HFFc6 (cell line): Measurements from ENCODE around the gene TXNDC16. TPM values are rescaled to one million over a fixed set of nuclear protein-coding genes. Genes with fewer than 3 reads are reported as not detected.
"Not testable (repeated sequence)": the region's sequence is repeated elsewhere in the genome, so short reads cannot be mapped to it uniquely, and the experiment has no call there.

Source experiments
- DNase-seq: peaks from one replicate; pipeline ENCODE4 v3.0.0-alpha.2; 2018
- H3K27ac Mint-ChIP-seq: 2 replicates; pipeline ENCODE4 v1.8.0; 2020; ENCODE audit warnings: mild to moderate bottlenecking, mixed read lengths
- H3K27me3 Mint-ChIP-seq: 2 replicates; pipeline ENCODE4 v1.8.0; 2021; ENCODE audit warnings: mild to moderate bottlenecking, moderate library complexity, mixed read lengths; ENCODE audit not compliant: insufficient read depth
- H3K36me3 Mint-ChIP-seq: 2 replicates; pipeline ENCODE4 v1.8.0; 2021; ENCODE audit warnings: low read depth, mixed read lengths
- H3K4me1 Mint-ChIP-seq: 2 replicates; pipeline ENCODE4 v1.8.0; 2020; ENCODE audit warnings: low read depth, mixed read lengths
- H3K4me3 Mint-ChIP-seq: 2 replicates; pipeline ENCODE4 v1.8.0; 2020; ENCODE audit warnings: mild to moderate bottlenecking, moderate library complexity, mixed read lengths
- H3K9me3 Mint-ChIP-seq: 2 replicates; pipeline ENCODE4 v1.8.0; 2020; ENCODE audit warnings: mild to moderate bottlenecking, mixed read lengths
- total RNA-seq, 6 experiments: library from RNA; stranded (reverse); fragmentation: NEBNext Ultra II Directional; extraction: Animal tissue kit (Norgen Biotek cat#: 25700); gene quantifications; 2 replicates in 1 of 6; 3 replicates in 5 of 6; pipeline ENCODE4 v1.2.3, GENCODE V29; 2021
- TF ChIP-seq, protein P1 (sequence below): fragments of 200-600 bp; sonication (generic); IDR thresholded peaks from 2 replicates; pipeline ENCODE4 v1.5.0; 2021; ENCODE audit warnings: antibody characterized with exemption, mild to moderate bottlenecking

TXNDC16 gene
- total RNA-seq, 6 experiments from 2014 or later = 1.5 to 2.2 (median 1.8) TPM

DNA sequence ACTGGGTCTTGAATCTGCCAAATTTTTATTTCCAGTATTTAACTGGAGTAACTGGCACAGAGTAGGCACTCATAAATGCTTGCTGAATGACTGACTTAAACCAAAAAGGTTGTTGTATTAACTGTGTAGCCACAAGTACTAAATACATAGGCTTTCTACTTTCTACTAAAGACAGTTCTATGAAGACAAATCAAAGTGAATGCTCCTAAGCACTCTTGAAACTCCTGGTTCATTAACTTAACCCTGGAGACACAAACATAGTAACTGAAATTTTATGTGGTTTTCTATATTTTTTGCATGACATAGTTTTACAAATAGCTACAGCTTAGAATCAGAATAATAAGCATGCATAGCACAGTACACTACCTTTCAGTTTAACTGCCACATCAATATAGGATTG, 70.4 kb downstream of the TXNDC16 start:
- H3K27ac Mint-ChIP-seq = no peak overlapping the region
- 0 out of 2 replicates have a peak, but pooled peaks cover 7% of the 10 kb centered on the region for H3K36me3 Mint-ChIP-seq
- no peak overlapping the region for H3K4me3 Mint-ChIP-seq
- H3K9me3 Mint-ChIP-seq = 0 out of 2 replicates have a peak, but pooled peaks cover 2% of the 10 kb centered on the region
- DNase-seq = no peak
- peaks cover 1% of the 10 kb centered on the region; the same call in 1 of the 2 replicates for H3K27me3 Mint-ChIP-seq
- TF ChIP-seq, protein P1, sequence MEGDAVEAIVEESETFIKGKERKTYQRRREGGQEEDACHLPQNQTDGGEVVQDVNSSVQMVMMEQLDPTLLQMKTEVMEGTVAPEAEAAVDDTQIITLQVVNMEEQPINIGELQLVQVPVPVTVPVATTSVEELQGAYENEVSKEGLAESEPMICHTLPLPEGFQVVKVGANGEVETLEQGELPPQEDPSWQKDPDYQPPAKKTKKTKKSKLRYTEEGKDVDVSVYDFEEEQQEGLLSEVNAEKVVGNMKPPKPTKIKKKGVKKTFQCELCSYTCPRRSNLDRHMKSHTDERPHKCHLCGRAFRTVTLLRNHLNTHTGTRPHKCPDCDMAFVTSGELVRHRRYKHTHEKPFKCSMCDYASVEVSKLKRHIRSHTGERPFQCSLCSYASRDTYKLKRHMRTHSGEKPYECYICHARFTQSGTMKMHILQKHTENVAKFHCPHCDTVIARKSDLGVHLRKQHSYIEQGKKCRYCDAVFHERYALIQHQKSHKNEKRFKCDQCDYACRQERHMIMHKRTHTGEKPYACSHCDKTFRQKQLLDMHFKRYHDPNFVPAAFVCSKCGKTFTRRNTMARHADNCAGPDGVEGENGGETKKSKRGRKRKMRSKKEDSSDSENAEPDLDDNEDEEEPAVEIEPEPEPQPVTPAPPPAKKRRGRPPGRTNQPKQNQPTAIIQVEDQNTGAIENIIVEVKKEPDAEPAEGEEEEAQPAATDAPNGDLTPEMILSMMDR = no peak
- no peaks in the 10 kb centered on the region for H3K4me1 Mint-ChIP-seq

DNA sequence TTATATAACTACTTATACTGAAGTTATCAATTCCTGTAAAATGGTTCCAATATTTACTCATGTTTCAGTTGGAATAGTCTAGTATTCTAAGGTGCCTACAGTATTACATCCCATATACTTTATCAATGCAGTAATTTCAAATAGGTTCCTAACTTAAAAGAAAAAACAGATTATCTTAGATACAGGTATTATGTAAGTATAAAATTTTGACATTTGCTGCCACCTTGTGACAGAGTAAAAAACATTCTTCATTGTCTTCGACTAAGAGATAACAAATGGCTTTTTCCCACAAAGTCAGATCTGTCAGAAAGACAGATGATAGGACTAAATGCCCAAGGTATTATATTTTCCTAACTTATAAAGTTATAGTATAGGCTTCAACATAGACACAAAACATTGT, 78.7 kb downstream of the TXNDC16 start:
- no peak overlapping the region for H3K27ac Mint-ChIP-seq
- peaks cover 16% of the 10 kb centered on the region; the same call in 1 of the 2 replicates for H3K36me3 Mint-ChIP-seq
- TF ChIP-seq, protein P1 = peak; percentile 77
- no peaks in the 10 kb centered on the region for H3K27me3 Mint-ChIP-seq
- no peaks in the 10 kb centered on the region for H3K4me1 Mint-ChIP-seq
- H3K9me3 Mint-ChIP-seq = peaks cover 9% of the 10 kb centered on the region; the same call in 1 of the 2 replicates
- DNase-seq = peak; percentile 21
- H3K4me3 Mint-ChIP-seq = no peak overlapping the region

DNA sequence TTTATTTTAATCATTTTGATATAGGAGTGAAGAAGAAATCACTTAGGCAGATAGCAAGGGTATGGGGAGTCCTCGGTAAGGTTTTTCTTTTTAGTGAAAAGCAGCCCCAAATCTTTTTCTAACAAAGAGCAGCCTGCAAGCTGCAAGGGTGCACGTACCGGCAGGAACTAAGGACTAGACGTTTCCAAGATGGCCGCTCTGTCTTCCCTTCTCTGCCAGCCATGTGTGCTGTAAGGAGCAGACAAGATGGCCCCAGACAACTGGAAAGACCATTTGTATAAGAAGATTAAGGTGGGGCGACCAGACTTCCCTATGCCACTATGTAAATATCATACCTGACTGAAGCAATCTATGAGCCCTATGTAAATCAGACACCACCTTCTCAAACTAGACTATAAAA, 79.6 kb downstream of the TXNDC16 start:
- DNase-seq = no peak
- TF ChIP-seq, protein P1 = no peak
- Mint-ChIP-seq H3K4me1 (no peaks in the 10 kb centered on the region), H3K9me3 (peaks cover 9% of the 10 kb centered on the region; the same call in 1 of the 2 replicates), H3K36me3 (peaks cover 16% of the 10 kb centered on the region; the same call in 1 of the 2 replicates), H3K27me3 (no peaks in the 10 kb centered on the region), H3K4me3 (no peak overlapping the region), H3K27ac (no peak overlapping the region)

DNA sequence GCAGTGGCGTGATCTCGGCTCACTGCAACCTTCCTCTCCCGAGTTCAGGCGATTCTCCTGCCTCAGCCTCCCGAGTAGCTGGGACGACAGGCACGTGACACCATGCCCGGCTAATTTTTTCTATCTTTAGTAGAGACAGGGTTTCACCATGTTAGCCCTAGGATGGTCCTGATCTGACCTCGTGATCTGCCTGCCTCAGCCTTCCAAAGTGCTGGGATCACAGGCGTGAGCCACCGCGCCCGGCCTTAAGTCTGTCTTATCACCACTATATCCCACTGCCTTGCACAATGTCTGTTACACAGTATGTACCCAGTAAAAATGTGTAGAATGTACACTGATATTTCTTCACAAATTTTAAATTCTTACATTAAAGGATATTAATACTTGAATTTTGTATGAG, 80.1 kb downstream of the TXNDC16 start:
- not testable (repeated sequence) for H3K27ac Mint-ChIP-seq, H3K27me3 Mint-ChIP-seq, H3K4me3 Mint-ChIP-seq, H3K9me3 Mint-ChIP-seq, DNase-seq, H3K4me1 Mint-ChIP-seq
- H3K36me3 Mint-ChIP-seq = peaks cover 13% of the 10 kb centered on the region; the same call in 1 of the 2 replicates

DNA sequence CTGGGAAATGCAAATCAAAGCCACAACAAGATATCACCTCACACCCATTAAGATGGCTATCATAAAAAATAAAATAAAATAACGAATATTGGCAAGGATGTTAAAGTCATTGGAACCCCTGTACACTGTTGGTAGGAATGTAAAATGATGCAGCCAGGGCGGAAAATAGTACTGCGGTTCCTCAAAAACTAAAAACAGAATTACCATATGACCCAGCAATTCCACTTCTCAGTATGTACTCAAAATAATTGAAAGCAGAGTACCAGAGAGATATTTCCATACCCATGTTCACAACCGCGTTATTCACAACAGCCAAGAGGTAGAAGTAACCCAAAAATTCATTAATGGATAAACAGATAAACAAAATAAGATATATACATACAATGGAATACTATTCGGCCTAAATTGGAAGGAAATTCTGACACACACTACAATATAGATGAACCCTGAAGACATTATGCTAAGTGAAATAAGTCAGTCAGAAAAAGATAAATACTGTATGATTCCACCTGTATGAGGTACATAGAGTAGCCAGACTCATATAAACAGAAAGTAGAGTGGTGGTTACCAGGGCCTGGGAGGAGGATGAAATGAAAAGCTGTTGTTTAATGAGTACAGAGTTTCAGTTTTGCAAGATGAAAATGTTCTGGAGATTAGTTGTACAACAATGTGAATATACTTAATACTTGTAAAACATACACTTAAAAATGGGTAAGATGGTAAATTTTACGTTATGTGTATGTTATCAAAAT, 84.6 kb downstream of the TXNDC16 start:
- TF ChIP-seq, protein P1 = no peak
- no peak for DNase-seq
- Mint-ChIP-seq H3K4me1 (no peaks in the 10 kb centered on the region), H3K27ac (no peak overlapping the region), H3K9me3 (no peaks in the 10 kb centered on the region), H3K4me3 (no peak overlapping the region), H3K36me3 (no peaks in the 10 kb centered on the region), H3K27me3 (no peaks in the 10 kb centered on the region)

- Mint-ChIP-seq H3K4me3 (no peak overlapping the region), H3K4me1 (peaks cover 4% of the 10 kb centered on the region), H3K36me3 (peaks cover 11% of the 10 kb centered on the region), H3K27ac (no peak overlapping the region), H3K9me3 (no peaks in the 10 kb centered on the region), H3K27me3 (no peaks in the 10 kb centered on the region)
- no peak for DNase-seq
- TF ChIP-seq, protein P1 = no peak
These were observed 88.1 kb downstream of the TXNDC16 start for GRCh38 chr14:52464175-52464574.
